HG03045 (cell line): ENCODE data around the gene FAM167B.

Source experiments
- ATAC-seq: cut with Tn5 transposase; IDR thresholded peaks from one replicate; pipeline ENCODE4 v1.9.1; 2021; ENCODE audit warnings: mild to moderate bottlenecking, moderate library complexity; ENCODE audit not compliant: unreplicated experiment

Gene FAM167B

DNA sequence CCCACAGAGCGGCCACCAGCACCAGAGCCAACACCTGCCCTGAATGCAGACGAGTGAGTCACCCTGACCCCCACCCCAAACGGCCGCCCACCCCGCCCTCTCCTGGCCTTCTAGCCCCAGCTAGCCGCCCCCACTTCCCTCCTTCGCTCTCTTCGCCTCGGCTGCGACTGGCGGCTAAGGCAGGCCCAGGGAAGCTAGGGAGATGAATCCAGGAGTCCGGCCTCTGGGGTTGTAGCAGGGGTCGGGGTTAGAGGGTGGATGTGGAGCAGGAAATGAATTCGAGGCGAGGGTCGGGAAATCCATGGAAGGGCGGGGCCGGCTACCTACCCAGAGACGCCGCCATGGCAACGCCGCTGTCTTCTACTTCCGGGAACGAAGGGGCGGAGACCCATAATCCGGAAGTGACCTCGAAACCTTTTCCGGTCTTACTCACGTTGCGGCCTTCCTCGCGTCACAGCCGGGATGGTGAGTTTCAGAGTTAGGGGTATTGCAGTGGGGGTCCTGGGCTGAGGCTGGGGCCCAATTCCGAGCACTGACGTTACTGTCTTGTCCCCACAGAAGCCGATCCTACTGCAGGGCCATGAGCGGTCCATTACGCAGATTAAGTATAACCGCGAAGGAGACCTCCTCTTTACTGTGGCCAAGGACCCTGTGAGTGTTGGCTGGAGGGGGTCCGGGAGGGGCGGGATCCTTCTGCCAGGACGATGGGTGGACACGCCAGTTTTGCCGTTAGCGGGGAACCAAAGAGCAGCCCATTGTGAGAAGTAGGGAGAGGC, 24.9 kb upstream of the FAM167B start, which contains the start of the genes EIF3I and TMEM234:
Gene EIF3I (plus strand): TSS at position 428 of the 776 bp plus-strand sequence. CDS start 35 bp downstream, at position 463.
Gene TMEM234 (minus strand): TSS at position 374 of the 776 bp plus-strand sequence. CDS start 31 bp downstream, at position 343.
- ATAC-seq, result peak; percentile 94

DNA sequence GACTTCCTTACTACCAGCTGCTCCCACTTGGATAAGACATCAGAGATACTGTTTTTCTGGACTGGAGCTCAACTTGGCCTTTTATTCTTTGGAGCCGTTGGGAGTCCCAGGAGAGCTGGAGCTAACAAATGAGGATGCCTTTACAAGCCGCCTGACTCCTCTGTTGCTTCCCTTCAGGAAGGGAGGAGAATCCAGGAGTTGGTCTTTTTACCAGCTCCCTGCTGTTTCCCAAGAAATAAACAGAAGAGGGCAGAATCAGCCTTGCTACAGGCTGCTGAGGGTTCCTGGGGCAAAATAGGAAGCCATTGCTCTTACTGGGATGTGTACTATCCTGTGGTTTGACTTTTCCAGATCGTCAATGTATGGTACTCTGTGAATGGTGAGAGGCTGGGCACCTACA, 23.3 kb upstream of the FAM167B start:
- no peak for ATAC-seq

DNA sequence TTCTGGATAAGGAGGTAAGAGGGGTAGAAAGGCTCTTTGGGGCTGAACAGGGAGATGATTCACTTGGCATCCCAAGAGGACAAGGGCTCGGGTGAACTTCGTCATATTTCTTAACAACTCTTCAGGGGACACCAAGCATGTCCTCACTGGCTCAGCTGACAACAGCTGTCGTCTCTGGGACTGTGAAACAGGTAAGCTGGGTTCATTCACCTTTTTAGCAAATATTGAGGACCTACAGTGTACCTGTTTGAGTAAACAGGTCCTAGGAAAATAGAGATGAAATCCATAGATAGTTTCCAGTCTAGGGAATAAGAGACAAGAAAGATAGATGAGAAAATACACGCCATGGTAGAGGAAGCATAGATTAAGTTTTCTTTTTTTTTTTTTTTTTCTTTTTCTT, 22.7 kb upstream of the FAM167B start:
- no peak for ATAC-seq

DNA sequence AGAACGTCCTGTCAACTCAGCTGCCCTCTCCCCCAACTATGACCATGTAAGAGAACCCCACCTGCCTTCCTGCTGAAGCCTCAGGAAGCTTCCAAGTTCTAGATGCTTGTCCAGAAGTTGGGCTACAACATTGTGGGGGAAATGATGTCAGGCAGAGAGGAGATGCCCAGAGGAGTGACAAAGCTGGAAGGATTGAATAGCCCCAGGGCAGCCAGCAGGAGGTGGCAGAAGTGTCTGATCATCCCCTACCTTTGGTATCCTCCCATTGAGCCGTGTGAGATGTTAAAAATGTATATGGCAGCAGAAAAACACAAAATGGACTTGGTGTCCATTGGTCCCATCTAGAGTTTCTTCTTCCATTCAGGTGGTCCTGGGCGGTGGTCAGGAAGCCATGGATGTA, 18.3 kb upstream of the FAM167B start:
- ATAC-seq, result no peak

DNA sequence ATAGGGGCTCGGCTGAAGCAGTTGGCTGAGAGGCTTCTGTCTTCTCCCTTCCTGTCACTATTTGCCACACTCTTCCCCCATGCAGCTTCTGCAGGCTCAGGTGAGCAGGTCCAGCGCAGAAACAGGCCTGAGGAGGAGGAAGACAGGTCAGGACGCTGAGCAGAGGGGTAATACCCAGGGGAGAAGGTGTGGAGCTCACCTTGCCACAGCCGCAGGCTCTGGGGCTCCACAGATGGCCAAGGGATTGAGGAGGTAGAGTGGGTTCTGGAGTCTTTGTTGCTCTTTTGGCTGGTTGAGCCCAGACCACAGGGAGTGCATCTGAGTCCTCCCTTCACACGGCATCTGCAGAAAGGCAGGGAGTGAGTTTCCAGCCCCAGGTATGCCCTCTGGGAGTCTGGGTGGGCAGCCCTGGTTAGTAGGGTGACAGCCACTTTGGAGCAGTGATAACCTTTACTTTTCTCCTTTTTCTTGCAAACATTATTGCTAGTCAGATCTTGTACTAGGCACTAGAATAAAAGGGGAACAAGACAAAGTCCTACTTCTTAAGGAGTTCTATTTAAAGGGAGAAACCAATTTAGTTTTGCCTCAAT, 15.1 kb upstream of the FAM167B start:
- ATAC-seq, result no peak

DNA sequence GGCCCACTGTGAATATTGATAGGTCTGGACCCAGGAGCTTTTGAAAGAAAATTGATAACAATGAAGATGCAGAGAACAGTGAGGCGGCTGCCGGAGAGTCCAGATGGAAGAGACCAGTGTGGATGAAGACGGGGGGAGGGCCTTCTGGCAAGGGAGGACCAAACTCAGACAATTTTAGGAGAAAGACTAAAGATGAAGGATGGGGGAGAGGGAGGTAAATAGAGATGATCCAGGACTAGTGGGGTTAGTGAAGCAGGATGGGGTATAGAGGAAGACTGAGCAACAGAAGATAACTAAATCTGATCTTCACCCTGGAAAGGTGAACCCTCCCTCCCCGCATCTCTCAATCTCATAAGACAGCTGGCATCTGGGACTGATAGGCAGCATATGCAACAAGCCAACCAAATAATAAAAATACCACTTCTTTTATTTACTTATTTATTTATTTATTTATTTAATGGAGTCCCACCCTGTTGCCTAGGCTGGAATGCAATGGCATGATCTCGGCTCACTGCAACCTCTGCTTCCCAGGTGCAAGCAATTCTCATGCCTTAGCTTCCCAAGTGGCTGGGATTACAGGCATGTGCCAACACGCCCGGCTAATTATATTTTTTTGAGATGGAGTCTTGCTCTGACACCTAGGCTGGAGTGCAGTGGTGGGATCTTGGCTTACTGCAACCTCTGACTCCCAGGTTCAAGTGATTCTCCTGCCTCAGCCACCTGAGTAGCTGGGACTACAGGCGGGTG, 14.3 kb upstream of the FAM167B start:
- ATAC-seq, result no peak

DNA sequence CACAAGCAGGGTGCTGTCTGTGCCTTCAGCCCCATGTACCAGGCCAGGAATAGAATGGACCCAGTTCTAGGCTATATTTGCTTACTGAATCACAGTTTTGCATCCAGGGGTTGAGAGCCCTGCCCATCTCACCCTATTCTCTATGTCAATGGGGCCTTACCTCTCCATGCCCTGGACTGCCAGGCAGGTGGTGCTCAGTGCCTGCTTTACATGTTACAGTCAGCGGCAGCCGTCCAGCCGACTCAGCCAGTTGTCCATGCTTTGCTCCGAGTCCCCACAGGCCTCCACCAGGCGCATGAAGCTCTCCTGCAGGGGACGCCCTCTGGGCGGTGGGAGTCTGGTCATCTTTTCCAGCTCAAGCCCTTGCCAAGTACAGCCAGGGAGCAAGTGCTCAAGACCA, 12.2 kb upstream of the FAM167B start:
- no peak for ATAC-seq

DNA sequence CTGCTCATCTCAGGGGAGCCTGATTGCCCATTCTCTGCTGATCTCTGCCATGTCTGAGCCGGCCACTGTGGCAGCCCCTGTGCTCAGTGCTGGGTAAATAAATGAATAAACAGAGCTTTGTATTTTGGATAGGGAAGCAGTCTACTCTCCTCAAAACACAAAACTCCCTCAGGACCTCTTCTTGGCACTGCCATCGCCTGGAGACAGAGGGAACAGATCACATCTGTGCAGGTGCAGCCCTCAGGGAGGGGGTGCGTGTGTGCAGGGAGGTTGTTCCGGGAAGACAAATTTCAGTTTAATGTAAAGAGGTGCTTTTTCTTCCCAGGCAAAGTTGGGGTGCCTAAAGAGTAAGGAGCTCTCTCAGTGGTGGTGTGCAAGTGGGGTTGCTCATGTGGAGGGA, 7.7 kb upstream of the FAM167B start:
- no peak for ATAC-seq

DNA sequence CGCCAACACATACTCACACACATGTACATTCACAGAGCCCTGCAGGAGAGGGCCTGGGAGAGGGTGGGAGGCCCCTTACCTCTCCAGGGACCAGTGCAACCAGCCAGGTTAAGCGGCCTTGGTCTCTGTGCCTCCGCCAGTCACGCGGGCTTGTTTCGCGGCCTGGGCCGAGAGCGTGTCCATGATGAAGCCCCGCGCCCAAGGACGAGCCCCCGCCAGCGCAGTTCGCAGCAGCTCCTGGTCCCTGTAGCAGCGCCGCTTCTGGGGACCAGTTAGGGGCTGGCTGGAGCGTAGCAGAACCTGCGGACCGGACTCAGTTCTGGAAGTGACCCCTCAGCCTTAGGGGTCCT, 7.3 kb upstream of the FAM167B start:
- no peak for ATAC-seq

DNA sequence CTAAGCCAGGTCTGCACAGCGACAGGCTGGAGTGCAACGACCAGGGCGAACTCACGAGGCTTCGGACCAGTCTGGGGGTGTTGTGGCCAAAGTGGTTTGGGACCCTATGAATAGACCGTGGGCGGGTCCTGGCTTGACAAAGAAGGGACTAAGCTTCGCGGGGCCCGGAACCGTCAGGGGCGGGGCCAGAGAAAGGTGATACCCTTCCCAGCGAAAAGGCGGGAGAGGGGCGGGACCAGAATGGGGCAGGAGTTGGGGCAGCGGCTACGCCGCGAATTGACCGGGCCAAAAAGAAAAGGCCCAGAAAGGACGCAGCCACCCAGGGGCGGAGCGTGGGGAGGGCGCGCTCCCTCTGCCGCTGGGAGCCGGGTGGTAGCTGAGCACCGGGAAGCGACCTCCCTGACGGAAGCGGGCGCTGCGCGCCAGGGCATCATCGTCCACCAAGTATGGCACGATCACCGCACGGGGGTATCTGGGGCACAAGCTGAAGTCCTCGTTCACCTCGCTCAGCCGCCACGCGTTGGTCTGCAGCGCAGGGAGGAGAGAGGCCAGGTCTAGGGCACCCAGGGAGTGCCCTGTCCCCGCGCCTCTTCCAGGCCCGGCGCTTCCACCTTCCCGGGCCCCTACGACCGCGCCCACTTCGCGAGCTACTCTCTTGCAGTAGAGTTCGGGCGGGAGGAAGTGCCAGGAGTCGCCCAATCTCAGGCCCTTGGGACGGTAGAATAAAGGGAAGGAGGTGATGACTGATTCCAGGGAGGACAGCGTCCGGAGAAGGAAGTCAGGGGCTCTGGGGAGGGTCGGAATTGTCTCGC, 6.7 kb upstream of the FAM167B start:
- ATAC-seq, result peak; percentile 51

DNA sequence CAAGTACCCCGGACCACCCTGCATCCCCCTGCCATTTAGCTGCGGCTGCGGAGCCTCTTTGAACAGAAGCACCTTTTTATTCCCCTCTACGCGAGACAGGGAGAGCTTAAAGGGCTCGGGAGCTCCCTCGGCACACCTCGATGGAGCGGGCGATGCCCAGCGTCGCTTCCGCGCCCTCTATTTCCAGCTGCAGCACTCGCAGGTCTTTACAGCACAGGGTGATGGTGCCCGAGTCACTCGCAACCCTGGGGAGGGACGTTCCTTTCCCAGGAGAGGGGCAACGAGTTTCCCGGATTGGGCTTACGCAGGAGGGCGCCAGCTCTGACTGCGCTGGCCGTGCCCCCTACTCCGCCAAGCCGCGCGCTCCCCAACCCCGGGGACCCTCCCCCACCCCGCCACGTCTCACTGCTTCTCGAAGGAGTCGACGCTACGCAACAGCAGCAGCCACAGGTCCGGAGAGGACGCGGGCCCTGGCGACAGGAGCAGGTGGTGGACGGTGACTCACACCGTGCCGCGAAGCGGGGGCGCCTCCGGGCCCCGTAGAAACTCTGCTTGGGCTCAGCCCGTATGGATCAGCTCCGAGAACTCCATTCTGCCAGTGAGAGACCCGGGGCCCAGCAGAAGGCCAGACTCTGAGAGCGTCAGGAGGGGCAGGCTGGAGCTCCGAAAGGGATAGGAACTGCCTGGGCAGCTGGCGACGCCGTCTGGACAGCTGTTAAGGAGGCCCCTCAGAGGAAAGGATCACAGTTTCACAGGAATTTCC, 5.8 kb upstream of the FAM167B start:
- ATAC-seq, result no peak

DNA sequence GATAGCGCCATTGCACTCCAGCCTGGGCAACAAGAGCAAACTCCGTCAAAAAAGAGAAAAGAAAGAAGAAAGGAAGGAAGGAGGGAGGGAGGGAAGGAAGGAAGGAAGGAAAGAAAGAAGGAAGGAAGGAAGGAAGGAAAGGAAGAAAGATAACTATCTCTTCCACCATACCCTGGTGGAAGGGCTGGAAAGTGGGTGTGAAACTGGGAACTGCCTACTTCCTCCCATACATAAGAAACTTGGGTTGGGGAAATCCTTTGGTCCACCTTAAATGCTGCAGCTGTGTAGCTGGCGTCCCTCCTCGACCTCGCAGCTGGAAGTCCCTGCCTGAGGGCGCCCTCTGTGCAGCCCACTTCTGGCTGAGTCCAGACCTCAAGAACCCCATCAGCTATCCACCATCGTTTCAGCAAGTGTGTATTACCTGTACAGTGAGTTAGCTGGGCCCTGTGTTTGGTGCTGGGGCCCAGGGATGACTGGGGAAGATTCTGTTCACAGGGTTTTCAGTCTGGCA, 4.6 kb upstream of the FAM167B start:
- ATAC-seq, result no peak

DNA sequence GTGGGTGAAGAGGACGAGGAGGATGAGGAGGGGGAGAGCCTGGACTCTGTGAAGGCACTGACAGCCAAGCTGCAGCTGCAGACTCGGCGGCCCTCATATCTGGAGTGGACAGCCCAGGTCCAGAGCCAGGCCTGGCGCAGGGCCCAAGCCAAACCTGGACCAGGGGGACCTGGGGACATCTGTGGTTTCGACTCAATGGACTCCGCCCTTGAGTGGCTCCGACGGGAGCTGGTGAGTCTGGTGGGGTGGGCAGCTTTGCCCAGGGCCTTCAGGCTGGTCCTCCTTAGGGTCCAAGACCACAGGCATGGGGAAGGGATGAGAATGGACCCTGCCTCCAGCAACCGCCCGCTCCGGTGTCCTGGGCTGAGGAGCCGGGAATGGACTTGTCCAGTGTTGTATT, 430 bp downstream of the FAM167B start:
- ATAC-seq, result no peak

DNA sequence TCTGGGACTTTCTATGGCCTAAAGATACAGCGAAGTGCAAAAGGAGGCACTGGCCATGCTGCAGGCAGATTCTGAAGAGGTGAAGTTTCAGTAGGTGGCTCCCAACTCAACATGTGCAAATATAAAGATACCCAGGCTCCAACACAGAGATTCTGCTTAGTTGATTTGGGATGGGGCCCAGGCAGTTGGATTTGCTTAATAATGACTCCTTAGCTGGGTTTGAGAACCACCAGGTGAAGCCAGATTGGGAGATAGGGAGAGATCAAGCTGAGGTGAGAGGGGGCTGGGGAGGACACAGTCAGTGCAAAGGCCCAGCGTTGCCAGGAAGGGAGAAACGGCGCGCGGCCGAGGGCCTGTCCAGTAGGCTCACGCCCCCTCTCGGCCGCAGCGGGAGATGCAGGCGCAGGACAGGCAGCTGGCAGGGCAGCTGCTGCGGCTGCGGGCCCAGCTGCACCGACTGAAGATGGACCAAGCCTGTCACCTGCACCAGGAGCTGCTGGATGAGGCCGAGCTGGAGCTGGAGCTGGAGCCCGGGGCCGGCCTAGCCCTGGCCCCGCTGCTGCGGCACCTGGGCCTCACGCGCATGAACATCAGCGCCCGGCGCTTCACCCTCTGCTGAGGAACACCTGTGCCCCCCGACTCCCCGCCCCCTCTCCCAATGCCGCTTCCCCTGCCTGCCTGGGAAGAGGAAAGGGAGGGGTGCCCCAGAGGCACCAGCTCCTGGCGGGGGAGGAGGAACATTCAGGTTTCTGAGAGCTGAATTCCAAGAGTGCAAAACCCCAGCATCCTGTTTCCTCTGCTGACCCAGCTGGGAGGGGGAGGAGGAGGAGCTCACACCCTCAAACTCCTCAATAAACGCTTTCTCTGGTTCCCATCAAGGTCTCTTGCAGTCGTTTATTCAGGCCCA, 1.2 kb downstream of the FAM167B start:
- ATAC-seq, result no peak

DNA sequence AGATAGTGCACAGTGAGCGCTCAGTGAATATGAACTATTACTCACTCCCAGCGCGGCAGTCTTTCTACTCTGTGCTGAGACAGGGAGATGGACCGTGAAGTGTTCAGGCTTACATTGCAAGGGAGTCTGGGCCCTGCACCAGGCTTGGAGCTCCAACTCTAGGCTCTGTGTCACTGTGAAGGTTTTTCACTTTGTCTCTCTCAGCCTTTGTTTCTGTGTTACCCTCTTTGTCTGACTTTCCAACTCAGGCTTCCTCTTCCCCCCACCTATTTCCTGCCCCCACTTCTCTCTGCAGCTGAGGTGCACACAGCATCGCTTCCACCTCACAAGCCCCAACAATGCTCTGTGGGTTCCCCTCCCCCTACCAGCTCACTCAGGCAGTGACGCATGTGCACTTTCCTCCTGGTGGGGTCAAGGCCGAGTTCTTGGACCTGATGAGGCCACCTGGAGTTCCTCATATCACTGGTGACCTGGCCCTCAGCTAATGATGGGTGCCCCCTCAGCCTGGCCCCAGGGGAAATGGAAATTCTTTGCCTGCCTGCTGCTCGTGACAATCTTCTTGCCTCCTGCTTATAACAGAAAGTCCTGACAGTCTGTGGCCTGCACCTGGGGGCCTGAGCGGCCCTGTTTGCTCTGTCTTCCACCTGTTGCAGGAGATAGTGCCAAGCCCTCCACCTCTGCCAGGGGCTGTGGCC, 3.0 kb downstream of the FAM167B start:
- peak; percentile 49 for ATAC-seq

DNA sequence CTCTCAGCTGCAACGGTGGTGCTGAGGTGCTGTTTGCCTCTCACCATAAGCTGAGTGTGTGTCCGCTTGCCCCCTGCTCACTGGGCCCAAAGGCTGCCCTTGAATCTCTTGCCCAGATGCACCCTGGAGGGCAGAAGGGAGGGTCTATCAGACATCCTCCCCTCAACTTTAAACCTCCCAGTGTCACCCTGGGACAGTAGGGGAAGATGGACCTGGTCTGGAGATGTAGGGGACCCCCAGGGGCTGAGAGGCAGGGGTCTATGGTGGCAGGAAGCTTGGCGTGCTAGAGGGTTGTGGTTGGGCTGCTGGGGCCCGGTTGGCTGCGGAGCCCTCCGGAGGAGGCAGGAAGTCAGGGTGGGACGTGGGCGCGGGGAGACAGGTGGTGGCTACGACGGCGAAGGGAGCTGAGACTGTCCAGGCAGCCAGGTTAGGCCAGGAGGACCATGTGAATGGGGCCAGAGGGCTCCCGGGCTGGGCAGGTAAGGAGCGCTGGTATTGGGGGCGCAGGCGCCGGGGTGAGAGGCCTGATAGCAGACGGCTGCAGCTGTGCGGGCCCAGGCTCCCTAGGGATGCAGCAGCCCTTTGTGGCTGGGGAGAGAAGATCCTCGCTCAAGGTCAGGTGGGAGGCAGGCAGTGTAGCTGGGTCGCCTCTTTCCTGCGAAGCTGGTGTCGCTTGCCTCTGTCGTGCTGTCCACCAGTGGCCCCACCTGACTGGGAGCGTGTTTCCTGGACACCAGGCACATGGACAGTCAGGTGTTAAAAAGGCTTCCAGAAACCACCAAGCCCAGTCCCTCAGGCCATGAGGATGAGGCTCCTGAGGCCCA, 4.1 kb downstream of the FAM167B start, which contains the start of gene LCK:
Gene LCK (plus strand): TSS at position 373 of the 824 bp plus-strand sequence. CDS start 23,065 bp downstream, outside the sequence.
- ATAC-seq, result no peak
